HEK293T (cell line): ENCODE results near the gene BRPF1.
A peak's percentile ranks its signal among the peaks of the same experiment; 100 is the strongest.

Source experiments
- CTCF ChIA-PET: fragments of 350-600 bp; formaldehyde crosslinking; extraction: SDS; loops from one replicate; lab custom pipeline; 2021; ENCODE audit warnings: antibody characterized with exemption, inconsistent platforms; lab: Yijun Ruan, JAX
- POLR2A ChIA-PET: fragments of 350-600 bp; formaldehyde crosslinking; extraction: SDS; loops from one replicate; lab custom pipeline; 2020; ENCODE audit warnings: antibody characterized with exemption, inconsistent platforms; lab: Yijun Ruan, JAX
- DNase-seq: peaks from one replicate; pipeline ENCODE4 v3.0.0; 2012; ENCODE audit warnings: mixed read lengths; ENCODE audit errors: extremely low spot score
- ARNT ChIP-seq: fragments of 450-650 bp; IDR thresholded peaks from 2 replicates; pipeline ENCODE4 v1.6.1; 2017; ENCODE audit warnings: mild to moderate bottlenecking
- BHLHE40 ChIP-seq: fragments of 450-650 bp; IDR thresholded peaks from 2 replicates; pipeline ENCODE4 v1.6.1; 2016; ENCODE audit warnings: mild to moderate bottlenecking, moderate library complexity, borderline replicate concordance
- CTBP1 ChIP-seq: fragments of 450-650 bp; IDR thresholded peaks from 2 replicates; pipeline ENCODE4 v1.6.1; 2016; ENCODE audit warnings: borderline replicate concordance
- ELF4 ChIP-seq: fragments of 450-650 bp; IDR thresholded peaks from 2 replicates; pipeline ENCODE4 v1.6.1; 2017; ENCODE audit warnings: antibody characterized with exemption
- FOXA1 ChIP-seq: fragments of 450-650 bp; IDR thresholded peaks from 2 replicates; pipeline ENCODE4 v1.6.1; 2016; ENCODE audit warnings: mild to moderate bottlenecking
- FOXK2 ChIP-seq: fragments of 450-650 bp; IDR thresholded peaks from 2 replicates; pipeline ENCODE4 v1.6.1; 2016; ENCODE audit warnings: mild to moderate bottlenecking
- FOXM1 ChIP-seq: fragments of 450-650 bp; IDR thresholded peaks from 2 replicates; pipeline ENCODE4 v1.6.1; 2017; ENCODE audit warnings: mild to moderate bottlenecking, borderline replicate concordance
- HDGF ChIP-seq: fragments of 450-650 bp; IDR thresholded peaks from 2 replicates; pipeline ENCODE4 v1.6.1; 2017; ENCODE audit warnings: antibody characterized with exemption, borderline replicate concordance
- L3MBTL2 ChIP-seq: fragments of 450-650 bp; conservative IDR thresholded peaks from 2 replicates; pipeline ENCODE4 v1.6.1; 2016; ENCODE audit warnings: mild to moderate bottlenecking
- LEF1 ChIP-seq: fragments of 450-650 bp; IDR thresholded peaks from 2 replicates; pipeline ENCODE4 v1.6.1; 2017; ENCODE audit warnings: mild to moderate bottlenecking, borderline replicate concordance
- NFRKB ChIP-seq: fragments of 450-650 bp; IDR thresholded peaks from 2 replicates; pipeline ENCODE4 v1.6.1; 2016; ENCODE audit warnings: mild to moderate bottlenecking, moderate library complexity
- SP1 ChIP-seq: fragments of 450-650 bp; IDR thresholded peaks from 2 replicates; pipeline ENCODE4 v1.6.1; 2017
- SUZ12 ChIP-seq: fragments of 450-650 bp; IDR thresholded peaks from 2 replicates; pipeline ENCODE4 v1.6.1; 2016; ENCODE audit warnings: mild to moderate bottlenecking
- TARDBP ChIP-seq: fragments of 450-650 bp; IDR thresholded peaks from 2 replicates; pipeline ENCODE4 v1.6.1; 2016
- ZNF384 ChIP-seq: fragments of 450-650 bp; IDR thresholded peaks from 2 replicates; pipeline ENCODE4 v1.6.1; 2016
- TF ChIP-seq, protein P1 (sequence below): fragments of 450-650 bp; IDR thresholded peaks from 2 replicates; pipeline ENCODE4 v1.6.1; 2016

The BRPF1 gene

DNA sequence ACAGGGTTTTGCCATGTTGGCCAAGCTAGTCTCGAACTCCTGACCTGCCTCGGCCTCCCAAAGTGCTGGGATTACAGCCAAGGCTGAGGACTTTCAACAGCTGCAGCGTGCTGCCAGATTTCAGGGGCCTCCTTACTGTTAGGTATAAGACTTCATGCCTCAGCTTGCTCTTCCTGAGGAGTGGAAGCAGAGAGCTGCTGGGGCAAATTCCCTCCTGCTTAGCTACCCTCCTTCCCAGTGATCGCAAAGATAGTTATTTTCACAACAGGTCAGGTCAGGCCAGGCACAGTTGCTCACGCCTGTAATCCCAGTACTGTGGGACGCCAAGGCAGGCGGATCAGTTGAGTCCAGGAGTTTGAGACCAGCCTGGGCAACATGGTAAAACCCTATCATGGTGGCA lies 30.5 kb upstream of the BRPF1 start:
- POLR2A ChIA-PET = no interaction called here
- DNase-seq = no peak
- CTCF ChIA-PET = no interaction called here
- TF ChIP-seq FOXK2 (no peak), L3MBTL2 (no peak), TARDBP (no peak), CTBP1 (no peak), FOXA1 (no peak), NFRKB (no peak)
- TF ChIP-seq, protein P1, sequence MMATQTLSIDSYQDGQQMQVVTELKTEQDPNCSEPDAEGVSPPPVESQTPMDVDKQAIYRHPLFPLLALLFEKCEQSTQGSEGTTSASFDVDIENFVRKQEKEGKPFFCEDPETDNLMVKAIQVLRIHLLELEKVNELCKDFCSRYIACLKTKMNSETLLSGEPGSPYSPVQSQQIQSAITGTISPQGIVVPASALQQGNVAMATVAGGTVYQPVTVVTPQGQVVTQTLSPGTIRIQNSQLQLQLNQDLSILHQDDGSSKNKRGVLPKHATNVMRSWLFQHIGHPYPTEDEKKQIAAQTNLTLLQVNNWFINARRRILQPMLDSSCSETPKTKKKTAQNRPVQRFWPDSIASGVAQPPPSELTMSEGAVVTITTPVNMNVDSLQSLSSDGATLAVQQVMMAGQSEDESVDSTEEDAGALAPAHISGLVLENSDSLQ = no peak

DNA sequence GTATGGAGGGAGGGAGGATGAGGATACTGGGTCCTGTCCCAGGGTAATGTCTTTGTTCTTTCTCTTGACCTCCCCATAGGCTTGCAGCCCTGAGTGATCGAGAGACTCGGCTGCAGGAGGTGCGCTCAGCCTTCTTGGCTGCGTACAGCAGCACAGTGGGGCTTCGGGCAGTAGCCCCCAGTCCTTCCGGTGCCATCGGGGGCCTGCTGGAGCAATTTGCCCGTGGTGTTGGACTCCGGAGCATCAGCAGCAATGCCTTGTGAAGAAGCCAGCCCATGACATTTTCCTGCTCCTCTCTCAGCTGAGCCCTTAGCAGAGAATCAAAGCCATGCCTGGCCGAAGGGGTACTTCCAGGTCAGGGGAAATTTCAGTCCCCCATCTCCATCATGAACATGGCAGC lies 29.8 kb upstream of the BRPF1 start:
- ChIA-PET CTCF (interaction anchor here (1.4 kb wide), 1 partner anchor 8 kb away, joined by 5 read pairs; no protein-coding TSS in a partner anchor), POLR2A (no interaction called here)
- TF ChIP-seq SUZ12 = no peak
- no peak for TF ChIP-seq SP1
- TF ChIP-seq ARNT = no peak
- TF ChIP-seq FOXK2 = no peak
- TF ChIP-seq ELF4 = no peak
- no peak for DNase-seq

DNA sequence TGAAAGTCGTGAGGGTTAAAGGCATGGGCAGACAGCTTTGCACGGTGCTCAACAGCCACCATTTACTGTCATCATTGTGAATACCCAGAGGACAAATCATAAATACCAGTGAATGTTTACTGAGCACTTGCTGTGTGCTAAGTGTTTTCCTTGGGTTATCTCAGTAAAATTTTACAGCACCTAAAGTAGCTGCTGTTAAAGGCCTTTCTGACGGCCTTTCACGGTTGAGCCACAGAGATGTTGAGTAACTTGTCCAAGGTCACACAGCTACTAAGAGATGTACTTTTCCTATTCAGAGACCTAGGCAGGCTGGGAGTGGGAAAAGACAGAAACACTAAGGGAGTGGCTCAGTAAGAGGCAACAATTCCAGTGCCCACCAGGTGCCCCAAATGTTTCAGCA lies 28.3 kb upstream of the BRPF1 start:
- DNase-seq = no peak
- ChIA-PET CTCF (interaction anchor here (1.4 kb wide), 1 partner anchor 10 kb away, joined by 5 read pairs; no protein-coding TSS in a partner anchor), POLR2A (interaction anchor here (1.5 kb wide), 1 partner anchor 9 kb away, joined by 5 read pairs; no protein-coding TSS in a partner anchor)
- no peak for TF ChIP-seq ARNT
- no peak for TF ChIP-seq FOXM1
- TF ChIP-seq, protein P1 = no peak
- no peak for TF ChIP-seq FOXK2
- no peak for TF ChIP-seq L3MBTL2
- TF ChIP-seq ELF4 = no peak
- TF ChIP-seq NFRKB = no peak
- no peak for TF ChIP-seq SP1

DNA sequence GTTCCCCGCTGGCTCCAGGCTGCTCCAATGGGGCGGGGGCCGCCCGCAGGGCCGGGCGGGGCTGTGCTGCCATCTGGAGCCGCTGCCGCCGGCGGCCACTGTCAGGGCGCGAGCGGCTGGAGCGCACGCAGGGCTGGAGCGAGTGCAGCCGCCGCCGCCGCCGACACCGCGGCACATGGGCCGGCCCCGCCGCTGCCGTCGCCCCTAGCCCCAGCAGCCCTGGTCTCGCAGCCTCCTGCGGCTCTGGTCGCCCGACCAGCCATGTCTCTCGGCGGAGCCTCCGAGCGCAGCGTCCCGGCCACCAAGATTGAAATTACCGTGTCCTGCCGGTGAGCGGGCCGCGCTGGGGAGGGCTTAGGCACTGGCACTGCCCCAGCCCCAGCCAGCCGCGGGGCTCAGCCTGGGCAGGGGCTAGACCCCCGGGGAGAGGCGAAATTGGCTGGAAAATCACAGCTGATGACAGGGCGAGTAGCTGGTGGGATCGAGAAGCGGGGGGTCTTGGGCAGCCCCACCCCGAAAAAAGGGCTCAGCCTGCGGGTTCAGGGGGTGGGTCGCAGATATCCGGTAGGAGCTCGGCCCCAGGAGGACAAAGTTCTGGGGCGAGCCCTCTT lies 27.7 kb upstream of the BRPF1 start, which contains the start of gene CPNE9:
Gene CPNE9, plus strand, starts transcription at position 98 of the 611 bp plus-strand sequence. Its CDS starts 164 bp downstream, at position 262.
- CTCF ChIA-PET = no interaction called here
- POLR2A ChIA-PET = interaction anchor here (1.5 kb wide), 1 partner anchor 9 kb away, joined by 5 read pairs; no protein-coding TSS in a partner anchor
- no peak for DNase-seq
- no peak for TF ChIP-seq SUZ12
- TF ChIP-seq FOXA1 = no peak
- no peak for TF ChIP-seq TARDBP
- no peak for TF ChIP-seq LEF1
- no peak for TF ChIP-seq SP1
- TF ChIP-seq, protein P1 = no peak
- no peak for TF ChIP-seq FOXK2
- no peak for TF ChIP-seq BHLHE40
- TF ChIP-seq HDGF = no peak
- TF ChIP-seq CTBP1 = no peak
- TF ChIP-seq FOXM1 = no peak
- no peak for TF ChIP-seq ZNF384
- no peak for TF ChIP-seq ELF4
- no peak for TF ChIP-seq ARNT
- no peak for TF ChIP-seq L3MBTL2
- no peak for TF ChIP-seq NFRKB

DNA sequence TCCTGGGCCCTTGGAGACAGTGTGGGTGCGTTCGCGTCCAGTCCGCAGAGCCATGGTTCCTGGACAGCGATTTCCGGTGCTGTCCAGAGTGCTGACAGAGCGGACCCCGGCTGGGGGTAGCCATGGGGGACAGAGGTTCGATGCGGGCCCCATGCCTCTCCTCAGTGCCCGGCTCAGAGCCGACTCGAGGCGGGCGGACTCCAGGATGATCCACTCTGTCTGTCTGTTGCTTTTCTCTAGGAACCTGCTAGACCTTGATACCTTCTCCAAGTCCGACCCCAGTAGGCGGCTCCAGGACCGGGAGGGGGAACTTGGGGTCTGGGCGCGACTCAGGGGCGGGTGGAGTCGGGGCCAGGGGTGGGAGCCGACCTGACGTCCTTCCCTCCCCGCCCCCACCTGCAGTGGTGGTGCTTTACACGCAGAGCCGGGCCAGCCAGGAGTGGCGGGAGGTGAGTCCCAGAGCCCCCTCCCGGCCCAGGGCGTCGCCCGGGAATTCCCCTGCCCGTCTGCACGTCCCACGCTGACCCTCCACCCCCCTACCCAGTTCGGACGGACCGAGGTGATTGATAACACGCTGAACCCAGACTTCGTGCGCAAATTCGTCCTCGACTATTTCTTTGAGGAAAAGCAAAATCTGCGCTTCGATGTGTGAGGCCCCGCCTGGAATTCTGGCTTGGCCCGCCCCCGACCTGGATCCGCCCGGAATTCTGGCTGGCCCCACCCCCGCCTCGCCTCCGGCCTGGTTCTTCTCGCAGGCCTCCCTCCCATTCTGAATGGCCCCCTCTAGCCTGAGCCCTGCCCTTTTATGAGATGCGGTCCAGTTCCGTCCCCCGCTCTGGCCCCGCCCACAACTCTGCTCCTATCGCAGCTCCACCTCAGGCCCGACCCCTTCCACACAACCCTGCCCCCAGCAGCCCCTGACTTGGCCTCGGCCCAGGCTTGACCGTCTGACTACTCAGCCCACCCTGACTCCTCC lies 26.9 kb upstream of the BRPF1 start:
- peak; percentile 78 for DNase-seq
- POLR2A ChIA-PET = interaction anchor here (1.3 kb wide), 1 partner anchor 10 kb away, joined by 7 read pairs; no protein-coding TSS in a partner anchor
- TF ChIP-seq NFRKB (no peak), TARDBP (no peak), ARNT (no peak)
- CTCF ChIA-PET = no interaction called here

DNA sequence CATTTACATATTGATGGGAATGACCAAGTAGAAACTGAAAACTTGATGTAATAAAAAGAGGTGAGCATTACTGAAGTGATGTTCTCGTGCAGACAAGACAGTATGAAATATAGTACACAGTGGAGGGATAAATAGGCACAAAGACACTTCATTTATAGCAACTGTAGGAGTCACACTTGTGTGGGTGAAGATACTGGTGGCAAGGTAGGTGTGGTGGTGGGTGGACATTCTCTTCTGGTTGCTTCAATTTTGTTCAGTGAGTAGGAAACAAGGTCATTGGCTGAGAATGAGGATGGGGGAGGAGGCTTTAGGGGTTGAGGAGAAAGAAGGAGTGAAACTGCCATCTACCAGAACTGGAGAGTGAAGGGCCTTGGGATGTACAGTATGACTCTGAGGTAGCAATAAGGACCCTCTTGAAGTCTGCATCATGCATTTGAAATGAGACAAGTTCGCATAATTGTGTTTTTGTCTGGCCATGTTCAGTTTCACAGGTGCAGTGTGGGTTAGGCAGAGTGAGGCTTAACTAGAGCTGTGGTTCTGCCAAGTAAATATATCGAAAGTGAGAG lies 21.3 kb upstream of the BRPF1 start:
- TF ChIP-seq BHLHE40 (no peak), FOXM1 (no peak), FOXA1 (no peak), ZNF384 (no peak), CTBP1 (no peak), LEF1 (no peak), SUZ12 (no peak), ELF4 (no peak), HDGF (no peak), L3MBTL2 (no peak), SP1 (no peak), ARNT (no peak), FOXK2 (no peak)
- CTCF ChIA-PET = interaction anchor here (1.5 kb wide), 1 partner anchor 17 kb away, joined by 4 read pairs; no protein-coding TSS in a partner anchor
- DNase-seq = no peak
- POLR2A ChIA-PET = no interaction called here
